WTC11 (cell line): ENCODE results near the gene OR4E1. TPM values are rescaled to one million over a fixed set of nuclear protein-coding genes. Genes with fewer than 3 reads are reported as not detected.

Experiments used
- ATAC-seq: fragments of 200-7000 bp; cut with Tn5 transposase; 2 replicates; pipeline ENCODE4 v1.10.0; 2021; ENCODE audit warnings: mild to moderate bottlenecking, moderate library complexity
- Bru-seq: library from RNA; stranded (reverse); fragments of 400-500 nt; gene quantifications from one replicate; lab custom pipeline; 2021; lab: Mats Ljungman, UMichigan
- CTCF ChIA-PET: fragments of 300-600 bp; sonication (Branson Sonifier 250); formaldehyde crosslinking; loops from one replicate; lab custom pipeline; 2021; ENCODE audit warnings: antibody characterized with exemption; lab: Charles Lee
- POLR2A ChIA-PET: fragments of 350-600 bp; sonication (Branson Sonifier 250); formaldehyde crosslinking; loops from one replicate; lab custom pipeline; 2021; ENCODE audit warnings: antibody characterized with exemption; lab: Charles Lee
- DNase-seq: peaks from one replicate; pipeline ENCODE4 v3.0.0; 2021; ENCODE audit warnings: low spot score
- H3K27ac Mint-ChIP-seq: 2 replicates; pipeline ENCODE4 v1.8.0; 2021; ENCODE audit warnings: mixed read lengths
- H3K27me3 Mint-ChIP-seq: 2 replicates; pipeline ENCODE4 v1.8.0; 2021; ENCODE audit warnings: low read depth, mild to moderate bottlenecking, moderate library complexity, mixed read lengths
- H3K36me3 Mint-ChIP-seq: 2 replicates; pipeline ENCODE4 v1.8.0; 2021; ENCODE audit warnings: mixed read lengths
- H3K4me1 Mint-ChIP-seq: 2 replicates; pipeline ENCODE4 v1.8.0; 2022; ENCODE audit warnings: mixed read lengths
- H3K4me3 Mint-ChIP-seq: 2 replicates; pipeline ENCODE4 v1.8.0; 2021; ENCODE audit warnings: mild to moderate bottlenecking, moderate library complexity, mixed read lengths
- H3K9me3 Mint-ChIP-seq: 2 replicates; pipeline ENCODE4 v1.8.0; 2021; ENCODE audit warnings: mixed read lengths
- CBFB ChIP-seq: sonication (generic); formaldehyde crosslinking; IDR thresholded peaks from 2 replicates; pipeline ENCODE4 v1.8.1; 2022; ENCODE audit warnings: mild to moderate bottlenecking, low read depth, missing genetic modification reagents
- CREB1 ChIP-seq: sonication (generic); formaldehyde crosslinking; IDR thresholded peaks from 2 replicates; pipeline ENCODE4 v1.8.0; 2023; ENCODE audit warnings: mild to moderate bottlenecking, missing genetic modification reagents
- ESRRA ChIP-seq: sonication (generic); formaldehyde crosslinking; IDR thresholded peaks from 2 replicates; pipeline ENCODE4 v1.8.1; 2022; ENCODE audit warnings: mild to moderate bottlenecking, missing genetic modification reagents, borderline replicate concordance
- FOXK1 ChIP-seq: sonication (generic); formaldehyde crosslinking; IDR thresholded peaks from 2 replicates; pipeline ENCODE4 v1.8.0; 2022; ENCODE audit warnings: mild to moderate bottlenecking, moderate library complexity, missing genetic modification reagents
- JAZF1 ChIP-seq: fragments of 250-450 bp; sonication (Bioruptor Pico); IDR thresholded peaks from 2 replicates; pipeline ENCODE4 v1.9.0; 2021; ENCODE audit warnings: moderate library complexity, mild to moderate bottlenecking, inconsistent platforms
- NR3C1 ChIP-seq: sonication (generic); formaldehyde crosslinking; conservative IDR thresholded peaks from 2 replicates; pipeline ENCODE4 v1.8.1; 2023; ENCODE audit warnings: low read depth, mild to moderate bottlenecking, missing genetic modification reagents
- RELA ChIP-seq: sonication (generic); formaldehyde crosslinking; IDR thresholded peaks from 2 replicates; pipeline ENCODE4 v1.8.1; 2022; ENCODE audit warnings: missing genetic modification reagents, mild to moderate bottlenecking, borderline replicate concordance
- SOX15 ChIP-seq: fragments of 250-450 bp; sonication (Bioruptor Pico); IDR thresholded peaks from 2 replicates; pipeline ENCODE4 v1.9.0; 2021; ENCODE audit warnings: mild to moderate bottlenecking
- ZNF138 ChIP-seq: sonication (generic); formaldehyde crosslinking; conservative IDR thresholded peaks from 2 replicates; pipeline ENCODE4 v1.8.1; 2022; ENCODE audit warnings: mild to moderate bottlenecking, moderate library complexity, missing genetic modification reagents
- ZNF219 ChIP-seq: sonication (generic); formaldehyde crosslinking; IDR thresholded peaks from 2 replicates; pipeline ENCODE4 v1.8.0; 2023; ENCODE audit warnings: missing genetic modification reagents, mild to moderate bottlenecking, borderline replicate concordance
- ZNF396 ChIP-seq: fragments of 250-450 bp; sonication (Bioruptor Pico); IDR thresholded peaks from 2 replicates; pipeline ENCODE4 v1.8.0; 2021; ENCODE audit warnings: mild to moderate bottlenecking, moderate library complexity, borderline replicate concordance
- long read RNA-seq, 3 experiments: library from RNA in 1 of 3; library from capped mRNA in 1 of 3; library from polyadenylated mRNA in 1 of 3; unstranded in 2 of 3; stranded (forward) in 1 of 3; transcript quantifications; one replicate each; pipeline ENCODE4 v2.0.0, GENCODE V29; 2021
- total RNA-seq: library from RNA; stranded (reverse); gene quantifications from 3 replicates; pipeline ENCODE4 v1.2.3, GENCODE V29; 2021
- TF ChIP-seq, protein P1 (sequence below): sonication (generic); formaldehyde crosslinking; IDR thresholded peaks from 2 replicates; pipeline ENCODE4 v1.8.1; 2023; ENCODE audit warnings: mild to moderate bottlenecking, missing genetic modification reagents, moderate library complexity
- TF ChIP-seq, protein P2 (sequence below): sonication (generic); formaldehyde crosslinking; IDR thresholded peaks from 2 replicates; pipeline ENCODE4 v1.8.1; 2023; ENCODE audit warnings: mild to moderate bottlenecking, missing genetic modification reagents
- TF ChIP-seq, protein P3 (sequence below): sonication (generic); formaldehyde crosslinking; conservative IDR thresholded peaks from 2 replicates; pipeline ENCODE4 v1.8.1; 2022; ENCODE audit warnings: mild to moderate bottlenecking, missing genetic modification reagents
- TF ChIP-seq, protein P4 (sequence below): sonication (generic); formaldehyde crosslinking; IDR thresholded peaks from 2 replicates; pipeline ENCODE4 v1.8.0; 2023; ENCODE audit warnings: missing genetic modification reagents
- TF ChIP-seq, protein P5 (sequence below): sonication (generic); formaldehyde crosslinking; IDR thresholded peaks from 2 replicates; pipeline ENCODE4 v1.8.1; 2023; ENCODE audit warnings: mild to moderate bottlenecking, missing genetic modification reagents
- TF ChIP-seq, protein P6 (sequence below): sonication (generic); formaldehyde crosslinking; IDR thresholded peaks from 2 replicates; pipeline ENCODE4 v1.8.1; 2023; ENCODE audit warnings: mild to moderate bottlenecking, missing genetic modification reagents, borderline replicate concordance
- TF ChIP-seq, protein P7 (sequence below): sonication (generic); formaldehyde crosslinking; IDR thresholded peaks from 2 replicates; pipeline ENCODE4 v1.8.0; 2022; ENCODE audit warnings: mild to moderate bottlenecking, missing genetic modification reagents

OR4E1 gene, protein sequence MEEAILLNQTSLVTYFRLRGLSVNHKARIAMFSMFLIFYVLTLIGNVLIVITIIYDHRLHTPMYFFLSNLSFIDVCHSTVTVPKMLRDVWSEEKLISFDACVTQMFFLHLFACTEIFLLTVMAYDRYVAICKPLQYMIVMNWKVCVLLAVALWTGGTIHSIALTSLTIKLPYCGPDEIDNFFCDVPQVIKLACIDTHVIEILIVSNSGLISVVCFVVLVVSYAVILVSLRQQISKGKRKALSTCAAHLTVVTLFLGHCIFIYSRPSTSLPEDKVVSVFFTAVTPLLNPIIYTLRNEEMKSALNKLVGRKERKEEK
- not detected in 3 replicates for total RNA-seq
- Bru-seq, nascent RNA: not detected
- long read RNA-seq, experiment 1: 0 reads
- long read RNA-seq, experiment 2: 0 reads
- long read RNA-seq, experiment 3: 0 reads

DNA sequence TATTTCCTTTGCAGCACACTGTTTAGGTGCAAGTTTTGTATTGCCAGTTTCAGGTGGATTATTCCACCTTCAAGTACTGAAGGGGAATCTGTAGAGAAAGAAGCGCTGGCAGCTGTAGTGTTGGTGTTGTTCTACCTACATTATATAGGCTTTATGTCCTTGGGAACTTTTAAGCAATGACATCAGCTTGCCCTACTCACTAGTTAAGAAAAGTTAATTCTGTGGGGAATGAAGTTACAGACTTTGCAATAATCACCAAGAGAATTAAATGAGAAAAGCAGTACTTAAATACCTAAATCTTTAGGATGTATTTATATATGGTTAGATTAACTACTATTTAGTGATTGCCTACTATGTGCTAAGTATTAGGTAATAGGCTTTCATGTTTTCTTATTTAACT is at the start of gene OR4E1:
Gene OR4E1, minus strand, starts transcription at position 101 of the 400 bp plus-strand sequence. CDS start 2,883 bp downstream, outside the sequence.
- no peak within 1 kb of the TSS for H3K4me3 Mint-ChIP-seq
- DNase-seq (no peak), ATAC-seq (no peak)
- TF ChIP-seq, protein P1, sequence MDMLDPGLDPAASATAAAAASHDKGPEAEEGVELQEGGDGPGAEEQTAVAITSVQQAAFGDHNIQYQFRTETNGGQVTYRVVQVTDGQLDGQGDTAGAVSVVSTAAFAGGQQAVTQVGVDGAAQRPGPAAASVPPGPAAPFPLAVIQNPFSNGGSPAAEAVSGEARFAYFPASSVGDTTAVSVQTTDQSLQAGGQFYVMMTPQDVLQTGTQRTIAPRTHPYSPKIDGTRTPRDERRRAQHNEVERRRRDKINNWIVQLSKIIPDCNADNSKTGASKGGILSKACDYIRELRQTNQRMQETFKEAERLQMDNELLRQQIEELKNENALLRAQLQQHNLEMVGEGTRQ (CRISPR knock-in tag): no peak
- no peak for TF ChIP-seq FOXK1 (CRISPR knock-in tag)
- TF ChIP-seq JAZF1: no peak
- TF ChIP-seq, protein P2, sequence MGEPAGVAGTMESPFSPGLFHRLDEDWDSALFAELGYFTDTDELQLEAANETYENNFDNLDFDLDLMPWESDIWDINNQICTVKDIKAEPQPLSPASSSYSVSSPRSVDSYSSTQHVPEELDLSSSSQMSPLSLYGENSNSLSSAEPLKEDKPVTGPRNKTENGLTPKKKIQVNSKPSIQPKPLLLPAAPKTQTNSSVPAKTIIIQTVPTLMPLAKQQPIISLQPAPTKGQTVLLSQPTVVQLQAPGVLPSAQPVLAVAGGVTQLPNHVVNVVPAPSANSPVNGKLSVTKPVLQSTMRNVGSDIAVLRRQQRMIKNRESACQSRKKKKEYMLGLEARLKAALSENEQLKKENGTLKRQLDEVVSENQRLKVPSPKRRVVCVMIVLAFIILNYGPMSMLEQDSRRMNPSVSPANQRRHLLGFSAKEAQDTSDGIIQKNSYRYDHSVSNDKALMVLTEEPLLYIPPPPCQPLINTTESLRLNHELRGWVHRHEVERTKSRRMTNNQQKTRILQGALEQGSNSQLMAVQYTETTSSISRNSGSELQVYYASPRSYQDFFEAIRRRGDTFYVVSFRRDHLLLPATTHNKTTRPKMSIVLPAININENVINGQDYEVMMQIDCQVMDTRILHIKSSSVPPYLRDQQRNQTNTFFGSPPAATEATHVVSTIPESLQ: no peak
- TF ChIP-seq SOX15 (CRISPR knock-in tag): no peak
- TF ChIP-seq, protein P3, sequence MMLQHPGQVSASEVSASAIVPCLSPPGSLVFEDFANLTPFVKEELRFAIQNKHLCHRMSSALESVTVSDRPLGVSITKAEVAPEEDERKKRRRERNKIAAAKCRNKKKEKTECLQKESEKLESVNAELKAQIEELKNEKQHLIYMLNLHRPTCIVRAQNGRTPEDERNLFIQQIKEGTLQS (CRISPR knock-in tag): no peak
- TF ChIP-seq ZNF396 (CRISPR knock-in tag): no peak
- TF ChIP-seq NR3C1 (CRISPR knock-in tag): no peak
- TF ChIP-seq, protein P4, sequence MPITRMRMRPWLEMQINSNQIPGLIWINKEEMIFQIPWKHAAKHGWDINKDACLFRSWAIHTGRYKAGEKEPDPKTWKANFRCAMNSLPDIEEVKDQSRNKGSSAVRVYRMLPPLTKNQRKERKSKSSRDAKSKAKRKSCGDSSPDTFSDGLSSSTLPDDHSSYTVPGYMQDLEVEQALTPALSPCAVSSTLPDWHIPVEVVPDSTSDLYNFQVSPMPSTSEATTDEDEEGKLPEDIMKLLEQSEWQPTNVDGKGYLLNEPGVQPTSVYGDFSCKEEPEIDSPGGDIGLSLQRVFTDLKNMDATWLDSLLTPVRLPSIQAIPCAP (CRISPR knock-in tag): no peak
- no peak for TF ChIP-seq CREB1 (CRISPR knock-in tag)
- TF ChIP-seq CBFB (CRISPR knock-in tag): no peak
- TF ChIP-seq ZNF138 (CRISPR knock-in tag): no peak
- H3K27me3 Mint-ChIP-seq: peaks cover 6% of the 10 kb centered on the region
- no peak within 1 kb of the TSS for H3K27ac Mint-ChIP-seq
- 0 out of 2 replicates have a peak, but pooled peaks cover 3% of the 10 kb centered on the region for H3K36me3 Mint-ChIP-seq
- H3K9me3 Mint-ChIP-seq: peaks cover 8% of the 10 kb centered on the region; the same call in 1 of the 2 replicates
- no peaks in the 10 kb centered on the region for H3K4me1 Mint-ChIP-seq
- CTCF ChIA-PET: interaction anchor here (1.5 kb wide), 1 partner anchor 179 kb away, joined by 4 read pairs; no protein-coding TSS in a partner anchor
- POLR2A ChIA-PET: no interaction called here

DNA sequence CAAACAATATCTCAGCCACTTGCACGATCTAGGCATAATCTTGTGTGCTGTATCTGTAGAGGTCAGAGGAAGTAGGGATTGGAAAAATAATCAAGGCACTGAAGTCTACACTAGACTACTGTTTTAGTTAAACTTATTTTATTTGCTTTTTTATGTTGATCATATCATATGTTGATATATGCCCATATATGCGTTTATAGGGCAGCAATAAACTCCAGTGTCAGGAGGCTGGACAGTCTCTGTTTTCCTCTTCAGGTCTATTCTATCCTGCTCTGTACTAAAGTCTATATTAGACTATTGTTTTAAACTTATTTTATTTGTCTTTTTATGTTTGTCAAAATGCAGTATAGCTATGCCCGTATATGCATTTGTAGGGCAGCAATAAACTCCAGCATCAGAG is 47.9 kb upstream of the OR4E1 start:
- no peak overlapping the region for H3K27ac Mint-ChIP-seq
- no peak overlapping the region for H3K4me3 Mint-ChIP-seq
- peaks cover 11% of the 10 kb centered on the region; the same call in 1 of the 2 replicates for H3K27me3 Mint-ChIP-seq
- ChIA-PET CTCF (interaction anchor here (2.7 to 5.2 kb wide), 3 partner anchors 9 to 47 kb away, joined by 22 to 74 read pairs (median 54); no protein-coding TSS in a partner anchor), POLR2A (no interaction called here)
- no peaks in the 10 kb centered on the region for H3K36me3 Mint-ChIP-seq
- DNase-seq (no peak), ATAC-seq (no peak)
- no peak for TF ChIP-seq ZNF219 (CRISPR knock-in tag)
- H3K9me3 Mint-ChIP-seq: no peaks in the 10 kb centered on the region
- peaks cover 3% of the 10 kb centered on the region for H3K4me1 Mint-ChIP-seq

DNA sequence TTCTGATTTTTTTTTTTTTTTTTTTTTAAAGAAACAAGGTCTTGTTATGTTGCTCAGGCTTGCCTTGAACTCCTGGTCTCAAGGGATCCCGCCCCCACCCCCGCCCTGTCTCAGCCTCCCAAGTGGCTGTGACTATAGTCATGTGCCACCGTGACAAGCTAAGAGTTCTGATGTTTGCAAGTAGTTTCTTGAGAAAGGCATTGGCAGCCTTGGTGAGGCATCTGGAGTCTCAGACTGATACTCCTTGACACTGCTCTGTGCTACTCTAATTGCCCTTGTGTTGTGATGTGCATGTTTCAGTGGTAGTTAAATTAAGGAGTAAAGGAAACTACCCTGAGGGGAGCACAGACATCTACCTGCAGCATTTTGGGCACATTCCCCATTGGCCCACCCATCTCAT is 46.2 kb upstream of the OR4E1 start:
- H3K4me1 Mint-ChIP-seq: peaks cover 3% of the 10 kb centered on the region
- H3K9me3 Mint-ChIP-seq: no peaks in the 10 kb centered on the region
- no peak for ATAC-seq
- no peak for DNase-seq
- H3K27ac Mint-ChIP-seq: no peak overlapping the region
- POLR2A ChIA-PET: no interaction called here
- CTCF ChIA-PET: interaction anchor here (0.6 to 1.6 kb wide), 2 partner anchors 9 to 649 kb away, joined by 4 to 9 read pairs; no protein-coding TSS in a partner anchor
- peaks cover 7% of the 10 kb centered on the region; the same call in 1 of the 2 replicates for H3K27me3 Mint-ChIP-seq
- H3K4me3 Mint-ChIP-seq: no peak overlapping the region
- H3K36me3 Mint-ChIP-seq: no peaks in the 10 kb centered on the region
- no peak for TF ChIP-seq ESRRA (CRISPR knock-in tag)
- TF ChIP-seq, protein P5, sequence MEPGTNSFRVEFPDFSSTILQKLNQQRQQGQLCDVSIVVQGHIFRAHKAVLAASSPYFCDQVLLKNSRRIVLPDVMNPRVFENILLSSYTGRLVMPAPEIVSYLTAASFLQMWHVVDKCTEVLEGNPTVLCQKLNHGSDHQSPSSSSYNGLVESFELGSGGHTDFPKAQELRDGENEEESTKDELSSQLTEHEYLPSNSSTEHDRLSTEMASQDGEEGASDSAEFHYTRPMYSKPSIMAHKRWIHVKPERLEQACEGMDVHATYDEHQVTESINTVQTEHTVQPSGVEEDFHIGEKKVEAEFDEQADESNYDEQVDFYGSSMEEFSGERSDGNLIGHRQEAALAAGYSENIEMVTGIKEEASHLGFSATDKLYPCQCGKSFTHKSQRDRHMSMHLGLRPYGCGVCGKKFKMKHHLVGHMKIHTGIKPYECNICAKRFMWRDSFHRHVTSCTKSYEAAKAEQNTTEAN (CRISPR knock-in tag): no peak
- no peak for TF ChIP-seq RELA
- TF ChIP-seq, protein P6, sequence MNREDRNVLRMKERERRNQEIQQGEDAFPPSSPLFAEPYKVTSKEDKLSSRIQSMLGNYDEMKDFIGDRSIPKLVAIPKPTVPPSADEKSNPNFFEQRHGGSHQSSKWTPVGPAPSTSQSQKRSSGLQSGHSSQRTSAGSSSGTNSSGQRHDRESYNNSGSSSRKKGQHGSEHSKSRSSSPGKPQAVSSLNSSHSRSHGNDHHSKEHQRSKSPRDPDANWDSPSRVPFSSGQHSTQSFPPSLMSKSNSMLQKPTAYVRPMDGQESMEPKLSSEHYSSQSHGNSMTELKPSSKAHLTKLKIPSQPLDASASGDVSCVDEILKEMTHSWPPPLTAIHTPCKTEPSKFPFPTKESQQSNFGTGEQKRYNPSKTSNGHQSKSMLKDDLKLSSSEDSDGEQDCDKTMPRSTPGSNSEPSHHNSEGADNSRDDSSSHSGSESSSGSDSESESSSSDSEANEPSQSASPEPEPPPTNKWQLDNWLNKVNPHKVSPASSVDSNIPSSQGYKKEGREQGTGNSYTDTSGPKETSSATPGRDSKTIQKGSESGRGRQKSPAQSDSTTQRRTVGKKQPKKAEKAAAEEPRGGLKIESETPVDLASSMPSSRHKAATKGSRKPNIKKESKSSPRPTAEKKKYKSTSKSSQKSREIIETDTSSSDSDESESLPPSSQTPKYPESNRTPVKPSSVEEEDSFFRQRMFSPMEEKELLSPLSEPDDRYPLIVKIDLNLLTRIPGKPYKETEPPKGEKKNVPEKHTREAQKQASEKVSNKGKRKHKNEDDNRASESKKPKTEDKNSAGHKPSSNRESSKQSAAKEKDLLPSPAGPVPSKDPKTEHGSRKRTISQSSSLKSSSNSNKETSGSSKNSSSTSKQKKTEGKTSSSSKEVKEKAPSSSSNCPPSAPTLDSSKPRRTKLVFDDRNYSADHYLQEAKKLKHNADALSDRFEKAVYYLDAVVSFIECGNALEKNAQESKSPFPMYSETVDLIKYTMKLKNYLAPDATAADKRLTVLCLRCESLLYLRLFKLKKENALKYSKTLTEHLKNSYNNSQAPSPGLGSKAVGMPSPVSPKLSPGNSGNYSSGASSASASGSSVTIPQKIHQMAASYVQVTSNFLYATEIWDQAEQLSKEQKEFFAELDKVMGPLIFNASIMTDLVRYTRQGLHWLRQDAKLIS (CRISPR knock-in tag): no peak
- TF ChIP-seq, protein P7, sequence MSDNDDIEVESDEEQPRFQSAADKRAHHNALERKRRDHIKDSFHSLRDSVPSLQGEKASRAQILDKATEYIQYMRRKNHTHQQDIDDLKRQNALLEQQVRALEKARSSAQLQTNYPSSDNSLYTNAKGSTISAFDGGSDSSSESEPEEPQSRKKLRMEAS: no peak
